UCSD-AML1 (cell line): ENCODE data around the gene PAIP2.

ENCODE experiments used
- DNase-seq: peaks from one replicate; lab custom pipeline; 2025; ENCODE audit not compliant: unreplicated experiment; lab: John Stamatoyannopoulos, UW

Gene PAIP2

DNA sequence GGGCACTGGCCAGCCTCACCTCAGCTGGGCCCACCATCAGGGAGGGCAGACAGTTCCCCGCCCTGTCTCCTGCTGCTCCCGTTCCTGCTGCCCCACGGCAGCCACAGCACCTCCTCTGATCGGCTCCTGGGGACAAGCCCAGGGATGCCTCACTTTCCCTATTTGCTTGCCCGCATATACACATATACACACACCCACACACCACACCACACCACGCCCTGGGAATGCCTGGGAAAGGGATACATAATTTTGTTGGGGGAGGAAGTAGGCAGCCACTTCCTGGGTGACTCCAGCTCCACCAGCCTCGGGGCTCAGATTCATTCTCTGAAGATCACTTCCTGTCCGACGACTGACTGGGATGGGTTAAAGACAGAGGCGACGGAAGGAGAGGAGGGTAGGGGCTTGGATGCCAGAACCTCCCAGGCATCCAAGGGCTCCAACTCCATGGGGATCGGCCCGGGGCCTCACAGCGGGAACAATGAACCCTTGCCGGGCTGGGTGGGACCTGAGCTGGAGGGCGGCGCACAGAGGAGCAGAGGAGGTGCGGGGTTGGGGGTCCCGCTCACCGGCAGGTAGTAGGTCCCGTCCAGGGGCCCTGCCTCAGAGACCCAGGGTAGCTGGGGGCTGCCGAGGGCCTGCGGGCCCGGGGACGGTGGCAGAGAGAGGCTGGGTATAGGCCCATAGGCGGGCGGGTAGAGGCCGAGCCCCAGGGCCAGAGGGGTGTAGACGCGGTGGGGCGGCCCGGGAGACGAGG is 50.1 kb downstream of the PAIP2 start:
- no peak for DNase-seq

DNA sequence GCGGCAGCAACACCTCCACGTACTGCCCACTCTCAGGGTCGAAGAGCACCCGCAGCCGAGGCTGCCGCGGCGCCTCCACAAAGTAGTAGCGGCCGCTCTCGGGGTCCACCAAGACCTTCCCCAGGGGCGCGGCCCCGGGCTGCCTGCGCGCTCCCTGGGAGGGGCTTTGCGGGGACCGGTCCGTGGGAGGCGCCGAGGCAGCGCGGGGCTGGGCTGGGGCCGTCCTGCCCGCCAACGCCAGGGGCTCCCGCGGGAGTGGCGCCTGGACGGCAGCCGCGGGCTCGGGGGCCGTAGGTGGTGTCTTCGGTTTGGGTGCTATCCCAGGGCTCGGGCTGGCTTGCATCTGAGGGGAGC is 50.6 kb downstream of the PAIP2 start:
- DNase-seq: no peak

- peak; percentile 73 for DNase-seq
Observed at GRCh38 chr5:139392678-139393496, 51.2 kb downstream of the PAIP2 start.

DNA sequence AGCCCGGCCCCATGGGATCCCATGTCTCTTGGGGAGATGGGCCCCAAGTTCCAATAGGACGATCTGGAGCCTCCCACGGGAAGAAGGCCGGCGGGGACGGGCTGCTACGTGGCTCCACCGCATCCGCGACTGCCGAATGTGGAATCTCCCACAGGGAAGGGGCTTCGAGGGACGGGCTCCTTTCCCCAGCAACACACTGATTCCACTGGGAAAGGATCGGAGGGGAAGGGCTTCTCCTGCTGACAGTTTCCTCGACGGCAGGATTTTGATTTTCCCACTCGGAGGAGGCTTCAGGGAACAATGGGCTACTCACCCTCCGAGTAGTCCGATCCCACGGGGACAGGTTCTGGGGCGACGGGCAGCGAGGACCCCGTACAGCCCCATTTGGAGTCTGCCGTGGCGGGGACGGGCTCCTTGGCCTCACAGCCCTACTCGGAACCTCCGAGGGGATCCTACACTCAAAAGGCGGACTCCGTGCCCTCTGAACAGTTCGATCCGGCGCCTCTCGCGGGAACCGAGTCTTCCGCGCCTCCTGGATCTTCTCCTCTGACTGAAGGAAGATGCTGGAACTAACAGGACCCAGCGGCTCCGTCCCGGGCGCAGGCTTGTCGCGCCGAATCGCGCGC is 52.0 kb downstream of the PAIP2 start:
- DNase-seq: no peak

DNA sequence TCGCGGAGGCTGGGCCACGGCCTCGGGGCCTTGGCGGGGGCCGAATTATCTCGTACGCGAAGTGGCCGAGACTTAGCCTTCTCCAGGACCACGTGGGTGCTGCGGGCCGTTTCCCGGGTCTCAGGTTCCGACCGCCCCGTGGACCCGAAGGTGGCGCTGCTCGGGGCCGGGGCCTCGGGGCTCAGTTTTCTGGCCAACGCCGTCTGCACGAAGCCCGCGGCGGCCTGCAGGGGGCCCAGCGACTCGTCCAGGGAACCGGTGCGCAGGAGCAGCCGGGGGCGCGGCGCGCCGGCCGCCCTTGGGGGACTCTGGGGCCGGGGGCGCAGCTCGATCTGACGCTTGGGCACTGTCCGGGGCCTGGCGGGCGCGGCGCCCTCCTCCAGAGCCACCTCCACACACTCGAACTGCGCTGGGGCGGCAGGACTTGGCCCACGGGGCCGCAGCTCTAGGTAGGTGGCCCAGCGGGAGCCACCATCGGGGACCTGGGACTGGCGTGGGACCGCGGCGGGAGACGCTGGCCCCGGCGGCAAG is 52.5 kb downstream of the PAIP2 start:
- DNase-seq: no peak

DNA sequence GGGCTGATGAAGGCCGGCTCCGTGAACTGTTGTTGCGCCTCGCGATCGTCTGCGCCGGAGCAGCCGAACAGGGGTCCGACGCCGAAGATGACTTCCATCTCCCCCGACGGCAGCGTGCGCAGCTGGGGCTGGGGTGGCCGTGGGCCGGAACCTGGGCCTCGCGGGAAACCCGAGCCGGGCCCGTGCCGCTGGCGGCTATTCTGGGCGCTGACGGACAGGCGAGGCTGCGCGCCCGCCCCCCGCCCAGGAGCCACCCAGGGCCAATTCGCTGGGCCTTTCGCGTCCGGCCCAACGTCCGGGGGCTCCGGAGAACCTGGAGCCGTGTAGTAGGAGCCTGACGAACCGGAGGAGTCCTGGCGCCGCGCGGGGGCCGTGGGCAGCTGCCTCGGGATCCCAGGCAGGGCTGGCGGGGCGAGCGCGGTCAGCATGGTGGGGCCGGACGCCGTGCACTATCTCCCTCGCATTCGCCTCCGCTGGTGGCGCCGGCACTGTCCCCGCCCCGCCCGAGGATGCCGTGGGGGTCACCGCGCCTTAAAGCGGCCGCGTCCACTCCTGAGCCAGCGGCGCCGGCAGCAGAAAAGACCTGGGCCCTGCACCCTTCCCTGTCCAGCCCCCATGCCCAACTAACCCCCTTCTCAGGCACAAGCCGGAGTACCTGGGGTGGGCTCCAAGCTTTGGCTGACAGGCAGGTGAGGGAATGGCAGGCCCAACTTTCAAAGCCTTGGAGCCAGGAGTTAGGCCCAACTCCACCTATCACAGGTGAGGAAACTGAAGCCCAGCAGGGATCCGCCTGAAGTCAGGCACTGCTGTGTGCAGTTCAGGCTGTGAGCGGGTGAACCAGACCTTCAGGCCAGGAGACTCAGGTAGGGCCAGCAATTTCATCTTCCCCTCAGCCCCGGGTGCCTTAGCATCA is 53.3 kb downstream of the PAIP2 start, which contains the start of gene PROB1:
Gene PROB1, minus strand, starts transcription at position 451 of the 913 bp plus-strand sequence. Its CDS starts 23 bp downstream, at position 428.
- DNase-seq: no peak

- no peak for DNase-seq
Observed at GRCh38 chr5:139395844-139396640, 54.4 kb downstream of the PAIP2 start.

GRCh38 chr5:139396691-139397090 is 55.0 kb downstream of the PAIP2 start:
- no peak for DNase-seq

DNA sequence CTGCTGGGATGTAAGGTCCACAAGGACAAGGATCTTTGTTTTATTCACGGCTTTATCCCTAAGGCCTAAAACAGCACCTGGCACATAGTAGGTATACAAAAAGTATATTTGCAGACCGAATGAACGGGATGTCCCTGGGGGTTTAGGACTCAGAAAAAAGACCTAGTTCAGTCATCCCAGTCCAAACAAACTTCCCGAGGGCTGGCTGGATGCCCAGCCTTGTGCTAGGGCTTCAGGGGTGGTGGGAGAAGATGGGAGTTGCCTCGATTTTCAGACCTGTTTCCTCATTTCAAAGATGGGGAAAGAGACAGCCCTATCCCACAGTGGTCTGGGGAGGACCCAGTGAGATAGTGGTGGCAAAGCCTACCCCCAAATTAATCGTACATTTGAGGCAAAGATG is 56.3 kb downstream of the PAIP2 start:
- DNase-seq: no peak

DNA sequence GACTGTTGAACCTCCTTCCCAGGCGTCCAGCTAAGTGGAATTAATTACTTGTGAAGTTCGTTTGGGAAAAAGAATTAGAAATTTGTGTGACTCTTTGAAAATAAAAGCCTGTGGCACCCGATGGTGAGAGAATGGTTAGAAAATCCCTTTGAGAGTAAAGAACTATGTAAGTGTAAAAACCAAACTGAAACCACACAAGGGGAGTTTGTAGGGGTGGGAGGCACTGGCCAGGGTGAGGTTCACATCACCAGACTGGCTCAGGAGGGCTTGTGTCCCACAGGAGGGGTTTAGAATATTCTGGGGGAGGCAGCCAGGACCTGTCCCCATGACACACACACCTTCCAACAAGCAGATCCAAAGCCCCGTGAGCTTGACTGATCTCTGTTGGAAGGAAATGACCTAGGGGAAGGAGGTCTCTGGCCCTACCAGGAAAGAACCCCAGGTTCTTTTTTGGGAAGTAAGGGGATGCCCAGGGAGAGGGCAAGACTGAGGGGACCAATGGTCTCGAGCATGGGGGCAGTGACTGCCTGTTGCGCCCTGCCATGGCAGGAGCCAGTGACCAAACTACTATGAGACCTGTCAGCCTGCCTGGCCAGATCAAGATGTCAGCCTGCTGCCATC is 58.0 kb downstream of the PAIP2 start:
- DNase-seq: no peak

GRCh38 chr5:139401546-139401945 is 59.9 kb downstream of the PAIP2 start:
- DNase-seq: no peak

DNA sequence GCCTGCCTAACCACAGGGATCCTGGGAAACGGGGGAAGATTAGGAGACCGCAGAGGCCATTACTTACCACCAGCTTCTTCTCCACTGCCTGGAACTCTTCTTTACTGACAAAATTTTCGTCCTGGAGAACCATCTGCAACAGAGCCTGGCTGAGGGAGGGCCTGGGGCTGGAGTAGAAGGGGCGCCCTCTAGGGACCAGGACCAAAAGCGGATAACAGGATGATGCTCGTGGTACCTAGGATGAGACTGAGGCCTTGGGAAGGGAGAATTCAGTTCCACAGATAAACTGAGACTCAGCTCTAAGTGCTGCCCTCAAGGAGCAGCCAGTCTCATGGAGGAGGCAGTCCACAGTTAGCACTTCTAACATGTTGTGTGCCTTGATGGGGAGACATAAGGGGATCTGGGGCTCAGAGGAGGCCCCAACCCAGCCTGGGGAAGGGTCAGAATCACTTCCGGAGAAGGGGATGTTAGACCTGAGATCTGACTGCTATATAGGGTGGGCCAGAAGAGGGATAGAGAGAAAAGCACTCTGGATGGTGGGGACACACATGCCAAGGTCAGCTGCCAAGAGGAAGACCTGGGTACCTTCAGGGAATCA is 61.0 kb downstream of the PAIP2 start:
- peak; percentile 53 for DNase-seq

DNA sequence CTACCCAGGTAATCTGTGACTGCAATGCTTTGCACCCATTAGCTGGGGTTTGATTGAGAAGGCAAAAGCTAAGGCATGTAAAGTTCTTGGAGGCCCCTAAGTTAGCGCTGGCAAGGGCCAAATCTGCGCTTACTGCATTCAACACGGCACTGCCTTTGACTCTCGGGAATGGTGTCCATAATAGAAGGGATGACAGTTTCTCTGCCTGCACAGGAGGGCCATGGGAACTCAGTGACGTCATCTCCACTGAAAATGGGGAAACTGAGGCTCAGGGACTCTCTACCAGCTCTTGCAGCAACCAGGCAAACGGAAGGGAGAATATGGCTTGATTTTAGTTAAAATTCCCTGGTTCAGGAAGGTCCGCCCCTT is 61.7 kb downstream of the PAIP2 start:
- no peak for DNase-seq

DNA sequence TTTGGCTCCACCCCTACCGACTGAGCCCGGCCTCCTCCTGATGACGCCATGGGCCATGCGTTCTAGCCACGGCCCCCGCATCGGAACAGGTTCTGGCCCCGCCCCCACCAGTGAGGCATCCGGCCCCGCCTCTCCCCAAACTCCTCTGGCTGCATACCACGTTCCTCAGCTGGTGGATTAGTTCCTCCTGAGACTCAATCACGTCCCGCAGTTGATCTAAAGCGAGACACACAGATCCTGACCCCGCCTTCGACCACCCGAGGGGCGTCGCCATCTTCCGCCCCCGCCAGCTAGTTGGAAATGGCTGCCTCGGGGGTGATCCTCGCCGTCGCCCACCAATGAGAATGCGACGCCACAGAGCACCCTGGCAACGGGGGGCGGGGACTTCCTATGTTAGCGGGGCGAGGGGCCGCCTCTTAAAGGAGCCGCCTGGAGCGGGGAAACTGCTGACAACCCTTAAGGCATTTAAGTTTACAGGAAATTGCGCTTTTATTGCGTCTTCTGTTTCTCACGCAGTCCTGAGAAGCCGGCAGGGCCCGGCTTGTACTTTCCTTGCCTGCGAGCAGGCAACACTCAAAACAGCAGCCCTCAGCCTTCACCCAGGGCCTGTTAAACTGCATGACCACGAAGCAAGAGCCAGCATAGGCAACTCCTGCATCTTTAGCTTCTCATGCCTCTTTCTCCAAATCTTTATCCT is 62.3 kb downstream of the PAIP2 start, which contains the start of gene SPATA24:
Gene SPATA24, minus strand, starts transcription at position 303 of the 697 bp plus-strand sequence. Its CDS starts 29 bp downstream, at position 274.
- peak; percentile 98 for DNase-seq

GRCh38 chr5:139404484-139404840 is 62.8 kb downstream of the PAIP2 start:
- DNase-seq: no peak

DNA sequence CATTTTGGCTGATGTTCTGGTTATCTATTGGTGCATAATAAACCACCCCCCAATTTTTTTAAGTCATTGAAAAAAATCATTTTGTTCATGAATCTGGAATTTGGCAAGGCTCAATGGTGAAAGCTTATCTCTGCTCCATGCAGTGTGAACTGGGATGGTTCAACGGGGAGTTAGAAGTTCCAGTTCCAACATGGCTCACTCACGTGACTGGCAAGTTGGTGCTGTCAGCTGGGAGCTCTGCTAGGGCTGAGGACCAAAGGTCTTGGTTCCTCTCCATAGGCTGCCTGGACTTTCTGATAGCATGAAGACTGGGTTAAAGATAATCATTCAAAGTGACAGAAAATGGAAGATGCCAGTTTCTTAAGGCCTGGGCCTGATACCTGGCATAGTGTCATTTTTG is 65.3 kb downstream of the PAIP2 start:
- no peak for DNase-seq

GRCh38 chr5:139407517-139407916 is 65.9 kb downstream of the PAIP2 start:
- no peak for DNase-seq

DNA sequence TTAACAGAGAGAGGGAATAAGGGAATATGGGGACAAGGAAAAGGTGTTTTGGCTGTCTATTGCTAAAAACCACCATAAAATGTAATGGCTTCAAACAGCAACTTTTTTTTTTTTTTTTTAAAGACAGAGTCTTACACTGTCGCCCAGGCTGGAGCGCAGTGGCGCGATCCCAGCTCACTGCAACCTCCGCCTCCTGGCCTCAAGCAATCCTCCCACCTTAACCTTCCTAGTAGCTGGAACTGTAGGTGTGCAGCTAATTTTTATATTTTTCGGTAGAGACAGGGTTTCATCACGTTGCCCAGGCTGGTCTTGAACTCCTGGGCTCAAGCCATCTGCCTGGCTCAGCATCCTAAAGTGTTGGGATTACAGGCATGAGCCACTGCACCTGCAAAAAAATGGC is 66.5 kb downstream of the PAIP2 start:
- no peak for DNase-seq
